CD4-positive, alpha-beta T cell treated with Interleukin-17A for 4 hours (primary cell): ENCODE data around the gene COMMD3.
"Not testable (repeated sequence)": the region's sequence is repeated elsewhere in the genome, so short reads cannot be mapped to it uniquely, and the experiment has no call there.

Source experiments
- DNase-seq: peaks from one replicate; pipeline ENCODE4 v3.0.0-alpha.2; 2020; ENCODE audit warnings: mixed read lengths

The COMMD3 gene

GRCh38 chr10:22316286-22317075 is at the start of gene COMMD3:
Gene COMMD3, plus strand, starts transcription at chr10:22316388. Its CDS starts 30 bp downstream, at chr10:22316418.
- peak; percentile 86 for DNase-seq

DNA sequence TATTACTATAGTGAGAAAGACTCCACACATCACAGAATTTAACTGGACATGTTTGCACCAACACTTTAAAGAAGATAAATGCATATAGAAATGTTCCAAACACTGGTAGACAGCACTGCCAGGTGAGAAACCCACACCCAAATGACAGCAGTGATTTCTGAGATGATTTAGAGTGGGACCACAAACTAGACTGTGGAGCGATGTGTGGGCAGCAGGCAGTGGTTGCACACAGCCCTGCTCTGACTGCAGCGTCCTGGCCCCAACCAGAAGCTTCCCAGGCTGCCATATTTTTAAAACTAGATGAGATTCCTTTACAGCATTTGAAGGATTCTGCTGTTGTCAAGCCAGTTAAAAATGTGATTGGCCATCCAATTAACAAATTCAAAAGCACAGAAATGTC is 47.7 kb upstream of the COMMD3 start:
- no peak for DNase-seq

- no peak for DNase-seq
These were observed 44.4 kb upstream of the COMMD3 start for GRCh38 chr10:22271786-22272185.

DNA sequence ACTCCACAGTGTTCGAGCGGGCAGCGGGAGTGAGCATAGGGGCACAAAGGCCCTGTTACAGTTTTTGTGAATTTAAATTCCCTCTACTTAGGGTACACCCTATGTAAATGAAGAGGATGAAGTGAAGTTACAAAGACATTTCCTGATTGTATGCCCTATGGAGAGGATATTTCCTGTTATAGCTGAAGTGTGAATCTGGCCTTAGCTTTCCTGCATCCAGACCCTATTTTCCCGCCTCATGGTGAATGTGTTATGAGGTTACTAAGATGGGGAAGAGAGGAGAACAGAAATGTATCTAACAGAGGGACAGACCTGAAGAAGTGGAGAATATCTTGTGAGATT is 37.8 kb upstream of the COMMD3 start:
- no peak for DNase-seq

DNA sequence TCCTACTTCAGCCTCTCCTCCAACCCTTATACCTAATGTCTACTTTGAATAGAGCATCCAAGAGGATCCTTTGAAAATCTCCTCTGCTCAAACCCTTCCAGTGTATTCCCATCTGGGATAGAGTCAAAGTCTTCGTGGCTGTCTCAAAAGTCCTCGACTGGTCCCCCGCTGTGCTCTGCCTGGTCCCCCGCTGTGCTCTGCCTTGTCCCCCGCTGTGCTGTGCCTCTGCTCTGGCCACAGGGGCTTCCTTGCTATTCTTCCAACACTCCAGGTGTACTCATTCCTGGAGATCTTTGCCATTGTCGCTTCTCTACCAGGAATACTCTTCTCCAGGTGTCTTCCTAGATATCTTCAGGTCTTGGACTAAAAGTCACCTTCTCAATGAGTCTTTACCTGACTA is 36.1 kb upstream of the COMMD3 start:
- DNase-seq: no peak

DNA sequence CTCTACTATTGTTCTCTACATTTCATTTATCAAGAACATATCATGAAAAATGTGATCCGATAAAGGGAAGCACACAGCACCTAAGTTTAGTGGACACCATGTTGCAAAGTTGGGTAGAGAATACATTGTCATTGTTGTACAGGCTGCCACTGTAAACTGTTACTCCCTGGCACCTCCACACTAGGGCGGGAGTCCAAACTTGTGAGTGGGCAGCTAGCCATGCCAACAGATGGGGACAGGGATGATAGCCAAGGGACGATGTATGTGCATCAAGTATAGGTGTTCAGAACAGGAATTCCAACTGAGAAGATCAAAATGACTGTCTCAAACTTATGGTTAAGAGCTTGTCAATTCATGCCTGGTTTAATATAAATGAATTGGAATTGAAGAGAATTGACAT is 31.1 kb upstream of the COMMD3 start:
- DNase-seq: no peak

GRCh38 chr10:22293747-22294404 is 22.3 kb upstream of the COMMD3 start:
- no peak for DNase-seq

DNA sequence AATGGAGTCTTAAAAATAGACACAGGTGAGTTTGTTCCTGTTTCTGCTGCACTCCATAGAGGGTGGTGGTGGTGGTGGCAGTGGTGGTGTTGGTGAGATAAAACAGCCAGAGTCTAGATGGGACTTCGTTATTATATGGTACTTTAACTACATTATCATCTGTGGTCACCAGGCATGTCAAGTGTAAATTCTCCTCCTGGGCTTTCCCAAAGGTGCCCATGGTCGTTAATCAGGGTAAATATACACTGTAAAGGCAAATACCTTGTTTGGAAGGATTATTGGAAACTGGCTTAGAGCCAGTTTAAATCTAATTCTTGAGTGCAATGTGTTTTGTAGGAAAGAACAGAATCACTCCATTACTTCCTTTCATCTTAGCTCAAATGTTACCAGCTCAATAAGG is 21.5 kb upstream of the COMMD3 start:
- no peak for DNase-seq

DNA sequence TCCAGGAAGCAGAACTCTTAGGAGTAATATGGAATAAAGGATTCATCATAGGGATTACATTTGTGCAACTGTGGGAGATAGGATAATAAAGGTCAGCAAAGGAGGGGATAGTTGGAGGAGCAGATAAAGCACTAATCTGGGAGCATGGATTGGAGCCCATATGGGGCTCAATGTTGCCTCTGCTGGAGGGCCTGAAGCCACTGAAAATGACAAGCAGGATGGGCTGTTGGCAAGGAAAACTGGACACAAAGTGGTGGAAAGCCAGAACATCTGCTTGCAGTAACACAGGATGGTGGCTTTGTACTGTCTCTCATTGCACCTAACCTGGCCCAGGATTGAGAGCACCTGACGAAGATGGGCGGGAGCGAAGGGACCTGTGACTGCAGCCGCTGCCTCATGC is 15.0 kb upstream of the COMMD3 start:
- no peak for DNase-seq

DNA sequence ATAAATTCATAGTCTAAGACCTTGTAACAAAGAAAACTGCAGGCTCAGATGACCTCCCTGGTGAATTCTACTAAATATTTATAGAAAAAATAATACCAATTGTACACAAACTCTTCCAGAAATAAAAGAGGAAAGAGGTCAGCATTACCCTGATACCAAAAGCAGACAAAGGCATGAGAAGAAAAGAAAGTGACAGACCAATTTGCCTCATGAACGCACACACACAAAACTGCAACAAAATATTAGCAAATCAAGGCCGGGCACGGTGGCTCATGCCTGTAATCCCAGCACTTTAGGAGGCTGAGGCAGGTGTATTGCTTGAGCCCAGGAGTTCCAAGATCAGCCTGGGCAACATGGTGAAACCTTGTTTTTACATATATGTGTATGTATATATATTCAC is 12.7 kb upstream of the COMMD3 start:
- no peak for DNase-seq

DNA sequence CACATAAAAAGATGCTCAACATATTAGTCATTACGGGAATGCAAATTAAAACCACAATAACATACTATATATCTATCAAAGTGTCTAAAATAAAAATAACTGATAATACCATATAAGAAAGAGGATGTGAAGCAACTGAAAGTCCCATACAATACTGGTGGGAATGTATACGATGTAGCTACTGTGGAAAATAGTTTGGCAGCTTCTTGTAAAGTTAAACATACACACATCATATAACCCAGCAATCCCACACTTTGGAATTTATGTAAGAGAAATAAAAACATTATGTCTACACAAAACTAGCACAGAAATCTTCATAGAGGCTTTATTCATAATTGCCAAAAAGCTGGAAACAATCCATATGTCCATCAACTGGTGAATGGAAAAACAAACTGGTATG is 10.5 kb upstream of the COMMD3 start:
- no peak for DNase-seq

- DNase-seq: no peak
These were observed 7.8 kb upstream of the COMMD3 start for GRCh38 chr10:22308390-22308789.

GRCh38 chr10:22309180-22310000 is 6.8 kb upstream of the COMMD3 start:
- no peak for DNase-seq

- not testable (repeated sequence) for DNase-seq
These were observed 6.2 kb upstream of the COMMD3 start for GRCh38 chr10:22310012-22310411.

- DNase-seq: no peak
These were observed 5.3 kb upstream of the COMMD3 start for GRCh38 chr10:22310928-22311327.

DNA sequence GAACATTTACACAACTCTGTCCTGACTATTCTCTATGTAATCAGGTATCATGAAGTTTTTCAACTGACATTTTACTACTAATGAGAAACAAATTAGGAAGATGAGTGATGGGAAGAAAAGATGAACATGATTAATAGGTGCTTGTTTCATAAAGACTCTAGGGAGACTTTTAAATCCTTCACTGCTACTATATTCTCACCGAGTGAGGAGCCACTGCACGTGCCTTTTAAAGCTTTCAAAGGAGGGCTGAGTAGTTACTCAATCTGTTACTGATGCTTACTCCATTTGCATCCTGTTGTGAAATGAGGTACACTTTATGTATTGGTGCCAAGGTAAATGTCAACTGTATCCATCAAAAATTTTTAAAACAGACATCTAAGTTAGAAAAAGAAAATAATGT is 1.3 kb upstream of the COMMD3 start:
- DNase-seq: no peak

GRCh38 chr10:22315455-22316285 is 518 bp upstream of the COMMD3 start:
- DNase-seq: peak; percentile 21

GRCh38 chr10:22317076-22317370 is 835 bp downstream of the COMMD3 start:
- DNase-seq: peak; percentile 39

DNA sequence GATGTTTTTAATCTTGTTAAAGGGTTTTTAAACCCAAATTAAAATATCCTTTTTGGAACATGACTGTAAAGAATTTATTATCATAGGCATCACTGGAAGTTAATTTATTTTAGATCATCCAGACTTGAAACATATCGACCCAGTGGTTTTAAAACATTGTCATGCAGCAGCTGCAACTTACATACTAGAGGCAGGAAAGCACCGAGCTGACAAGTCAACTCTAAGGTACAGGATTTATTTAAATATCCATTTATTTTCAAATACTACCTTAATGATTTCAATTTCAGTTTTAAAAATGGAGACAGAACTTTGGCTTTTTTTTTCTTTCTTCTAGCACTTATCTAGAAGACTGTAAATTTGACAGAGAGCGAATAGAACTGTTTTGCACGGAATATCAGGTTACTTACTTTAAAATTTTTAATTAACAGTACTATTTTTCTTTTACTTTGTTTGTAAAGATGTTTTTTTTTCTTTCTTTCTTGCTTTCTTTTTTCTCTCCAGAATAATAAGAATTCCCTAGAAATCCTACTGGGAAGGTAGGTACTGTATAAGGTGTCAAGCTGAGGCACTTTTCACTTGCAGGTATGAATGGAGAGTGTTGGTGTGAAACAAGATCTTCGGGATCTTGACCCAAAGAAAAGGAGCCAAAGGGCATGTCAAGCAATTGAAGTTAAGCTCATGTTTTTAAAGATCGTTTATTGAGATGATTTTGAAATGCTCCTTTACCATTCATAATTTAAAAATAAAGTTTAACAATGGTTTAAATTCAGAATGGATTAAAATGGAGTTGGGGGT is 1.8 kb downstream of the COMMD3 start:
- DNase-seq: no peak

DNA sequence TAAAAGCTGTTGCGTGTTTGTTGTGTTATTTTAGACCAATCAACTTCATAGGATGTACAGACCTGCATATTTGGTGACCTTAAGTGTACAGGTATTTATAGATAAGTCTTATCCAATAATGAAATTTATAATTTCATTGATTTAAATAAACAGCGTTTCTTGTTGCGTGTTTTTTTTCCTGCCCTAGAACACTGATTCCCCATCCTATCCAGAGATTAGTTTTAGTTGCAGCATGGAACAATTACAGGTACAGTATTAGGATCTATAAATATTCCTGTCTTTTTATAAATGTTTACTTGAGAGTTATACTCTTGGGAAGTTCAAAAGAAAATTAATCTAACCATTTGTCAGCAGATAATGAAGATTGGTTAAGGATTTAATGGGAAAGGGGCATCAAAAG is 2.6 kb downstream of the COMMD3 start:
- DNase-seq: no peak

DNA sequence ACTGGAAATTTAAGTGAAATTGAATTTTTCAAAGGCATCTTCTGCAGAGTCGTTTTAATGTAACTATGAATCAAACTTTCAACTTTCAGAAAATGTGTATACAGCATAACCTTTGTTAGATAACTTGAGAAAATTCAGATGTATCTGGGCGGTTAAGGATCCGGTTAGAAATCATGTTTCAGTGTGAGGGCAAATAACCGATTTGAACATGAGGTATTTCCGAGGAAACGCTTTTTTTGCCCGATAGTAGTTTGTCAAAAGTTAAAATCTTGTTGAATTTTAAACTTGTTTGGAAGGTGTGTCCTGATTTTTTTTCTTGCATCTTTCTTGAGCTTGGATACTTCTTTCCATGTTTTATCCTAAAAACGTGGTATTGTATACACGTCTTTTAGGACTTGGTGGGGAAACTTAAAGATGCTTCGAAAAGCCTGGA is 3.4 kb downstream of the COMMD3 start:
- no peak for DNase-seq

DNA sequence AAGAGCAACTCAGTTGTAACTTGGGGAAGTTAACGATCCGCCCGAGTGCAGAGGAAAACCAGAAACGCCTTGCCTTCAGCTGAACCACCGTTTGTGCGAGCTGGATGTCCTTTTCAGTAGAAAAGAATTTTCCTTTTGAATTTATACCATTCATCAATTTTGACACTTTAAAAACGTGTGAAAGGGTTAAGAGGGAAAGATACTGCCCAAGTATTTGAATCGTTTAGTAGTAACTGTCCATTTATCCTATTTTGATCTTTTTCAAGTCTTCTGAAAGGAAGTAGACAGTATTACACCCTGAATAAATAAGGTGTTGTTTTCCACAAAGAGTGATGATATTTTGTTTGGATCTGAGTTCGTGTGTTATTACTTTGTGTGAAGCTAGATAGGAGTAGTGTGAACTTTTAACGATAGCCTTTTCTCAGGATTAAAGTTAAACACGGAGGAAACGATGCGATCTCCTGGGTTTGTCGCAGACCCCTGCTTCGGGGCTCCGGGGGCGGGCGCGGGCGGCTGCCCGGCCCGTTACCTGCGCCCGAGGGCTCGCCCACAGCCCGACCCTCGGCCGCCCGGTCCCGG is 3.9 kb downstream of the COMMD3 start:
- no peak for DNase-seq
